SK-N-SH (cell line): ENCODE measurements around the gene VAMP3. TPM values are rescaled to one million over a fixed set of nuclear protein-coding genes. Genes with fewer than 3 reads are reported as not detected.

Experiments
- CTCF ChIA-PET: fragments of 300-600, 350-600 bp; formaldehyde crosslinking; extraction: SDS; loops from one replicate; lab custom pipeline; 2021; lab: Yijun Ruan, JAX
- POLR2A ChIA-PET: fragments of 350-600 bp; sonication (Branson Sonifier 250); formaldehyde crosslinking; extraction: SDS; loops from one replicate; lab custom pipeline; 2020; ENCODE audit warnings: antibody characterized with exemption, inconsistent platforms; lab: Yijun Ruan, JAX
- DNase-seq: peaks from one replicate; pipeline ENCODE4 v3.0.0; 2012
- H2AFZ ChIP-seq: fragments of 200-600 bp; sonication (generic); 2 replicates; pipeline ENCODE4 v1.8.1; 2016; ENCODE audit warnings: antibody characterized with exemption, mild to moderate bottlenecking, low read depth
- H3F3A ChIP-seq: fragments of 200-600 bp; sonication (generic); replicated peaks from 2 replicates; pipeline ENCODE3; 2016; ENCODE audit warnings: antibody characterized with exemption, mild to moderate bottlenecking; ENCODE audit not compliant: insufficient read depth
- H3K27ac ChIP-seq, 2 experiments: fragments of 200-500 bp in 1 of 2; fragments of 200-600 bp in 1 of 2; sonication (Bioruptor generic) in 1 of 2; sonication (generic), shearing (Covaris generic) in 1 of 2; 2 replicates each; pipeline versions ENCODE4 v1.5.1 to v1.6.1; 2014 to 2016; ENCODE audit warnings: low read depth in 2 of 2, inconsistent platforms in 1 of 2, low read length in 1 of 2, mild to moderate bottlenecking in 1 of 2, mixed read lengths in 1 of 2
- H3K27me3 ChIP-seq: fragments of 200-600 bp; sonication (generic), shearing (Covaris generic); 2 replicates; pipeline ENCODE4 v1.6.1; 2016; ENCODE audit warnings: mixed run types; ENCODE audit not compliant: insufficient read depth
- H3K36me3 ChIP-seq, 2 experiments: fragments of 200-500 bp in 1 of 2; fragments of 200-600 bp in 1 of 2; sonication (Bioruptor generic) in 1 of 2; sonication (generic) in 1 of 2; replicated peaks in 1 of 2; 2 replicates each; pipeline versions ENCODE3 to v1.5.1; 2014 to 2016; ENCODE audit warnings: low read length in 1 of 2, mild to moderate bottlenecking in 1 of 2; ENCODE audit not compliant: insufficient read depth in 2 of 2, control insufficient read depth in 1 of 2
- H3K4me1 ChIP-seq, 2 experiments: fragments of 200-500 bp in 1 of 2; fragments of 200-600 bp in 1 of 2; sonication (Bioruptor generic) in 1 of 2; sonication (generic), shearing (Covaris generic) in 1 of 2; 2 replicates each; pipeline versions ENCODE4 v1.5.1 to v1.6.1; 2014 to 2016; ENCODE audit warnings: low read depth in 1 of 2, low read length in 1 of 2, mixed run types in 1 of 2; ENCODE audit not compliant: insufficient read depth in 2 of 2, control insufficient read depth in 1 of 2
- H3K4me2 ChIP-seq: fragments of 200-600 bp; sonication (generic), shearing (Covaris generic); 2 replicates; pipeline ENCODE4 v1.6.1; 2017; ENCODE audit warnings: mixed run types
- H3K4me3 ChIP-seq, 2 experiments: fragments of 200-500 bp in 1 of 2; fragments of 200-600 bp in 1 of 2; sonication (Bioruptor generic) in 1 of 2; sonication (generic), shearing (Covaris generic) in 1 of 2; 2 replicates each; pipeline versions ENCODE4 v1.5.1 to v1.8.1; 2014 to 2016; ENCODE audit warnings: low read depth in 2 of 2, inconsistent platforms in 1 of 2, low read length in 1 of 2, mild to moderate bottlenecking in 1 of 2, mixed read lengths in 1 of 2, moderate library complexity in 1 of 2
- H3K79me2 ChIP-seq: fragments of 200-600 bp; sonication (generic); 2 replicates; pipeline ENCODE4 v1.8.1; 2017; ENCODE audit warnings: mild to moderate bottlenecking; ENCODE audit not compliant: insufficient read depth
- H3K9ac ChIP-seq: fragments of 200-600 bp; sonication (generic); 2 replicates; pipeline ENCODE4 v1.6.1; 2017; ENCODE audit warnings: mixed run types
- H3K9me2 ChIP-seq: fragments of 200-600 bp; sonication (generic); 2 replicates; pipeline ENCODE4 v1.6.1; 2017; ENCODE audit warnings: mixed run types
- H3K9me3 ChIP-seq: fragments of 200-600 bp; sonication (generic); 2 replicates; pipeline ENCODE4 v1.6.1; 2017; ENCODE audit warnings: mixed run types, mild to moderate bottlenecking, moderate library complexity
- H4K20me1 ChIP-seq: fragments of 200-600 bp; sonication (generic); 2 replicates; pipeline ENCODE4 v1.6.1; 2017; ENCODE audit warnings: mild to moderate bottlenecking, mixed run types; ENCODE audit not compliant: insufficient read depth
- ELF1 ChIP-seq: IDR thresholded peaks from 2 replicates; pipeline ENCODE4 v1.4.0; 2012
- EP300 ChIP-seq, 2 experiments: IDR thresholded peaks; 2 replicates each; pipeline versions ENCODE4 v1.4.0 to v1.6.1; 2012; ENCODE audit warnings: borderline replicate concordance in 1 of 2, low read depth in 1 of 2, low read length in 1 of 2
- FOSL2 ChIP-seq: IDR thresholded peaks from 2 replicates; pipeline ENCODE4 v1.4.0; 2012; ENCODE audit warnings: low read depth, mild to moderate bottlenecking, moderate library complexity, borderline replicate concordance
- FOXM1 ChIP-seq: IDR thresholded peaks from 2 replicates; pipeline ENCODE4 v1.4.0; 2012; ENCODE audit warnings: low read depth, mild to moderate bottlenecking
- NFIC ChIP-seq: IDR thresholded peaks from 2 replicates; pipeline ENCODE4 v1.4.0; 2012; ENCODE audit warnings: borderline replicate concordance
- PBX3 ChIP-seq: IDR thresholded peaks from 2 replicates; pipeline ENCODE4; 2012
- RAD21 ChIP-seq: IDR thresholded peaks from 2 replicates; pipeline ENCODE4 v1.6.1; 2012; ENCODE audit warnings: mild to moderate bottlenecking, low read length
- RXRA ChIP-seq: IDR thresholded peaks from 2 replicates; pipeline ENCODE4 v1.4.0; 2012; ENCODE audit warnings: low read depth, mild to moderate bottlenecking, borderline replicate concordance
- SIN3A ChIP-seq: IDR thresholded peaks from 2 replicates; pipeline ENCODE4 v1.6.1; 2012; ENCODE audit warnings: low read depth, mild to moderate bottlenecking, low read length, moderate library complexity, borderline replicate concordance
- TAF1 ChIP-seq: IDR thresholded peaks from 2 replicates; pipeline ENCODE4 v1.6.1; 2012; ENCODE audit warnings: low read depth, mild to moderate bottlenecking, low read length, moderate library complexity, borderline replicate concordance
- TCF12 ChIP-seq: IDR thresholded peaks from 2 replicates; pipeline ENCODE4 v1.4.0; 2012
- TEAD4 ChIP-seq: IDR thresholded peaks from 2 replicates; pipeline ENCODE4 v1.4.0; 2012; ENCODE audit warnings: mild to moderate bottlenecking, borderline replicate concordance; ENCODE audit not compliant: insufficient read depth
- USF2 ChIP-seq: fragments of 150-350 bp; IDR thresholded peaks from 2 replicates; pipeline ENCODE4 v1.6.1; 2017; ENCODE audit warnings: antibody characterized with exemption, low read length, low read depth, borderline replicate concordance
- WGBS: methylation state at CpG from one replicate; pipeline ENCODE4 v1.1.6; 2017; ENCODE audit warnings: low lambda C conversion rate; 5-methylcytosine and 5-hydroxymethylcytosine counted together
- polyA plus RNA-seq, 3 experiments: library from polyadenylated mRNA; depleted of rRNA; stranded (reverse); fragments of >200 nt; gene quantifications; 2 replicates each; pipeline ENCODE4 v1.2.3, GENCODE V29; 2012

The VAMP3 gene
- polyA plus RNA-seq, 1 of the 3 experiments (the other 2 are of a cell fraction) = 96.4 TPM

- WGBS = 51% methylated on average over 5 of the region's 5 CpGs
- Histone ChIP-seq H3K9me2 (no peaks in the 10 kb centered on the region), H3F3A (no peaks in the 10 kb centered on the region), H3K4me3 (no peak overlapping the region), H4K20me1 (no peaks in the 10 kb centered on the region), H3K4me2 (no peak overlapping the region), H3K4me1 (peaks cover 0 to 17% of the 10 kb centered on the region in 2 experiments; a peak in 1 of 4 replicates), H3K9ac (no peak overlapping the region), H3K79me2 (no peaks in the 10 kb centered on the region), H3K36me3 (no peaks in the 10 kb centered on the region), H3K9me3 (no peaks in the 10 kb centered on the region), H3K27me3 (no peaks in the 10 kb centered on the region), H2AFZ (no peak overlapping the region), H3K27ac (peak overlapping the region in 1 of 2 experiments; percentile 24; a peak in 1 of 4 replicates)
- TF ChIP-seq EP300 (IDR thresholded peaks at IDR 0.05; ENCODE audit: borderline replicate concordance in 1 of 2, low read depth in 1 of 2, low read length in 1 of 2) = peak in 1 of 2 experiments; percentile 21; a peak in 1 of 4 replicates
- no peak for TF ChIP-seq ELF1
- ChIA-PET POLR2A (no interaction called here), CTCF (interaction anchor here (1.2 to 3.3 kb wide), 4 partner anchors 31 to 53 kb away, joined by 3 to 17 read pairs (median 4); no protein-coding TSS in a partner anchor)
- DNase-seq = peak; percentile 34
Observed at GRCh38 chr1:7721940-7722669, 49.0 kb upstream of the VAMP3 start.

- H3K79me2 ChIP-seq = no peaks in the 10 kb centered on the region
- CTCF ChIA-PET = interaction anchor here (1.2 to 3.3 kb wide), 4 partner anchors 30 to 54 kb away, joined by 3 to 17 read pairs (median 4); no protein-coding TSS in a partner anchor
- H3K4me3 ChIP-seq = no peak overlapping the region
- 83% methylated on average over 2 of the region's 2 CpGs for WGBS
- H3K36me3 ChIP-seq = no peaks in the 10 kb centered on the region
- H3F3A ChIP-seq = no peaks in the 10 kb centered on the region
- POLR2A ChIA-PET = no interaction called here
- no peaks in the 10 kb centered on the region for H3K27me3 ChIP-seq
- no peak overlapping the region for H3K4me2 ChIP-seq
- H3K9me2 ChIP-seq = no peaks in the 10 kb centered on the region
- no peak for DNase-seq
- H3K9ac ChIP-seq = no peak overlapping the region
- no peak overlapping the region for H2AFZ ChIP-seq
- TF ChIP-seq TEAD4 = no peak
- no peak for TF ChIP-seq SIN3A
- TF ChIP-seq FOXM1 = no peak
- no peak for TF ChIP-seq RXRA
- TF ChIP-seq TCF12 = no peak
- TF ChIP-seq FOSL2 = no peak
- no peak for TF ChIP-seq RAD21
- no peak for TF ChIP-seq USF2
- TF ChIP-seq ELF1 = no peak
- TF ChIP-seq TAF1 = no peak
- no peak for TF ChIP-seq NFIC
- TF ChIP-seq EP300 (IDR thresholded peaks at IDR 0.05; ENCODE audit: borderline replicate concordance in 1 of 2, low read depth in 1 of 2, low read length in 1 of 2) = no peak
- no peak for TF ChIP-seq PBX3
- H3K27ac ChIP-seq = no peak overlapping the region
- H3K4me1 ChIP-seq = peaks cover 0 to 18% of the 10 kb centered on the region in 2 experiments; a peak in 1 of 4 replicates
- no peaks in the 10 kb centered on the region for H3K9me3 ChIP-seq
- H4K20me1 ChIP-seq = no peaks in the 10 kb centered on the region
Observed at GRCh38 chr1:7722670-7723012, 48.5 kb upstream of the VAMP3 start.
